ENCODE results near the gene BCL6.
"Not testable (repeated sequence)": the region's sequence is repeated elsewhere in the genome, so short reads cannot be mapped to it uniquely, and the experiment has no call there.

Gene BCL6

DNA sequence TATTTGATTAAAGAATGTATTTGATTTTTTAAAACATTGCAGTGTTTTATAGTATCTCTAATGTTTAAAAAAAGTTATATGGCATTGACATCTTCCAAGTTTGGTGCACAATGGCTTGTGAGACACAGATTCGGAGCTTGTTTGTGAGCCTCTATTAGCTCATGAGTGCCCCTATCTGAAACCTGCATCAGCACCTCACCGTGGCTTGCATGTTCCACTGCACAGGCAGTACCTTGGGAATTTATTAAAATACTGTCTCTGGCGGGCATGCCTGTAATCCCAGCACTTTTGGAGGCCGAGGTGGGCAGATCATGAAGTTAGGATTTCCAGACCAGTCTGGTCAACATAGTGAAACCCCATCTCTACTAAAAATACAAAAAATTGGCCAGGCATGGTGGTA lies 36.1 kb downstream of the BCL6 start:
- no peak for DNase-seq

DNA sequence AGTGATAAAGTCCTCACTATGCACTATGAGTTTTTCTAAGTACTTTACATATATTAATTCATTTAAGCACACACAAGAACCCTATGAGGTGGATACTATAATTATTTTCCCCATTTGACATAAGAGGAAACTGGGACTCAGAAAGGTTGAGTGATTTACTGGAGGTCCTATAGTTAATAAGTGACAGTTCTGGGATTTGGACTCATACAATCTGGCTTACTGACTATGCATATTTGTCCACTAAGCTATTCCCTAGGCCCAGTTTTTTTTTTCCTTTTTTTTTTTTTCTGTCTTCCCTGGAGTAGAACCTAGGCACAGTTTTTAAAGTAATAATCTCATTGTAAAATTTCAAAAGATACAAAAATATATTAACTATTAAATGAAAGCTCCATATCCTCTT lies 36.6 kb downstream of the BCL6 start:
- DNase-seq: no peak

DNA sequence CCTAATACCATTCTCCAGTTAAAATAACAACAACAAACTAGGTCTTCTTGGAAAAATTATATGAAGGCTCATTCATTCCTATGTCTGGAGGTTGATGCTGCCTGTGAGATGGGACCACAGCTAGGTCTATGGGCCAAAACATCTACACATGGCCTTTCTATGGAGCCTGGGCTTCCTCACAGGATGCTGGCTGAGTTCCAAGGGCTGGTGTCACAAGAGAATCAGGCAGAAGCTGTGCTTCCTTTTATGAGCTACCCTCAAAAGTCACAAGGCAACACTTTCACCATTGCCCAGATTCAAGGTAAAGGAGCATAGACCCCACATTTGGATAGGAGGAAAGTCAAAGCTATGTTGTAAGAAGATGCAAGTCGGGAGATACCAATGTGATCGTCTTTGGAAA lies 38.3 kb downstream of the BCL6 start:
- no peak for DNase-seq

DNA sequence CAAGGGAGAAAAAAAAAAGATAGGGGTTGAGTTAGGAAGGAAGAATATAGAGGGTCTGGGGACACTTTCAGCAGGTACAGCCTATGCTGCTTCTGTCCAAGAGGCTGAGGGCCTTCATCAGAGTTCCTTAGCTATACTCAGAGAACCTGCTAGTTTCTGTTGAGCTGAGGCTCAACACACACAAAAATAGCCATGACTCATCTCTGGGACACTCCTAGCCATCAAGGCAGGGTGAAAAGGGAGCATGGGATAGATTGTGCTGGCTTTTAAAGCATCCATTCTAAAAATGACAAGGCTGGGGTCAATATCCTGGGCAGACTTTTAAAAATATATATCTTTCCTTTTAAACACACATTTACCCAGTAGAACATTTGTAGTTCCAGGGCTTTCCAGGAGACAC lies 40.1 kb downstream of the BCL6 start:
- no peak for DNase-seq

DNA sequence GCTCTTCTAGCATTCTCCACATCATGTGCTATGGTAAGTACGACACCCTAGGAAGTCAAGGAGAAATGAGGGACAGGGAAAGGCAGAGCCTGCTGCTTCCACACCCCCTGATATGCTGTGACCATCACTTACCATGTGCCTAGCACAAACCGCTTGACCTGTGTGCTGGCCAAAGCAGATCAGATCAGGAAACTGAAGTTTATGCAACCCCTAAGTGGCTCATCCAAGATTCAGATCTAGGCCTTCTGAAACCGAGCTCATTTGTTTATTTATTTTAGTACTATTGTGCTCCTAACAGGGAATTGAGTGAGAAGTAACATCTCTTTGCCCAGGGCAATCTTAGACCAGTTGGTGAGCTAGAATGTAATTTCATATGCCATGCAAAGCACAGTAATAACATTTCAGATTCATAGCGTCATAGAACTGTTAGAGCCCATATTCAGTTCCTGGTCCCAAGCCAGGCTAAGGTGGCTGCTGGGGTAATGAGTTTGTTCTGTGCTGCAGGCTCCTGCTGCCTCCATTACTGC lies 42.7 kb downstream of the BCL6 start, which contains the start of gene RTP2:
Gene RTP2 (minus strand): TSS at position 51 of the 527 bp plus-strand sequence. CDS start 429 bp downstream, outside the sequence.
- no peak for DNase-seq

DNA sequence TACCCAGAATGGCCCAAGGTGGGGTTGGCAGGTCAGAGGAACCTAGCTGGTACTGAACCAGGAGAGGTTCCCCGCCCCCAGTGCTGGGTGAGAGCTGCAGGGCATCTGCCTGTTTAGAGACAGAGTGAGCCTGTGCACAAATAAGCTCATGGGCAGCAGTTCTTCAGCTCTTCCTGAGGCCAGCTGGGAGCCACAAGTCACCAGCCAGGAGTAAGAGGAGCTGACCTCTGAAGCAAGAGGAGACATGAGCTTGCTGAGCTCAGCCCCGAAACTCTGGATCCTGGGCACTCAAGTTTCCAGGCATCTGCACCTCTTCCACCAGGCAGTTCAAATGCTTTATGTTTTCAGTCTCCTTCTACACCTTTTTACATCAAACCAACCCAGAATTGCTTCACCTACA lies 45.0 kb downstream of the BCL6 start:
- no peak for DNase-seq

DNA sequence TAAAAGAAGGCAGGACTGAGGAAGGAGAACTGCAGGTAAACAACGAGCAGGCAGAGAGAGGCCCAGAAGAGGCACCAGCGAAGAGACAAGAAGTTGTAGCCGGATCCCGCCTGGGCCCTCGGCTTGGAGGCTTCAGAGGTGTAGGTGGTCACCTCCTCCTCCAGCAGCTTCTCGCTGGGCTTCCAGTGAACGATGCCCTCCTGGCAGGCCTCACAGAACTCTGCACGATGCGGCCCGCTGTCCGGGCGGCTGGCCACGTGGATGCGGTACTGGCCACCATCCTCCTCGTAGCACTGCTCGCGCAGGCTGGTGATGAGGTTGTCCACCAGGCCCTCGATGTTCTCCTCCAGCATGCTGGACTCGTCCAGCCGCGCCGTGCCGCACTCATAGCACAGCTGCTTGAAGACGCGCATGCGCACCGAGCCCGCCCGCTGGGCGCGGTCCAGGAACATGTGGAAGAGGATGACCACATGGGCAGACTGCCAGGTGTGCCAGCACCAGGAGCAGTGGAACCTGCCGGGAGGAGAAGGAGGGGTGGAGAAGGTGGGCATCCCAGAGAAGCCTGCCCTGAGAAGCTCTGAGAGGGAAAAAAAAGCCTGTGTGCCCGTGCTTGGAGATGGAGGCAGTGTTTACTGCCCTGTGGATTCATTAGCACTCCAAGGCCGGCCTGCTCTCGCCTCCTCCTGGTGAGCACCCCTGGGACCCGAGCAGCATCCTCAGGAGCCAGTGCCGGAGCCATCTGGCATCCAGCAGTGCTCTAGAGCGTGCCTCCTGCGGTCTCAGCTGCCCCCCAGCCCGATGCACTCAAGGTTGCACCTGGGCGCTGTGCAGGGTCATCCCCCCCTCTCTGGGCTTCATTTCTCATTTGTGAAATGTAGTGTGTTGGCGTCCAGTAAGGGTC lies 46.5 kb downstream of the BCL6 start:
- DNase-seq: no peak

DNA sequence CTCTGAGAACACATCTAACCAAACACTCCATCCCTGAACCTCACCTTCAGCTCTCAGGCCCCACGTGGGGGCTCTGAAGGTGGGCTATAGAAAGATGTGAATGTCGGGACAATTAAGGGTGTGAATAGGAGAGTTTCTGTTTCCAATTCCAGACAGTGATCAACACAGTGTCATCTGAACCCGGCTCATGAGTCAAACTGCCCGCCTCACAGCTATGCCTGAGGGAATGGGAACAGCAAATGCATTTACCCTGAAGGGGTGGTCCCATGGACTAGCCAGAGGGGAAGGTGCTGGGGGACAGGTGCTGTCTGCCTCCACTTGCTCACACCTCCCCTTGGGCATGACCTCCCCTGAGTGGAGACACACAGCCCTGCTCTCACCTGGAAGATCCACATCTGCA lies 49.2 kb downstream of the BCL6 start:
- no peak for DNase-seq

DNA sequence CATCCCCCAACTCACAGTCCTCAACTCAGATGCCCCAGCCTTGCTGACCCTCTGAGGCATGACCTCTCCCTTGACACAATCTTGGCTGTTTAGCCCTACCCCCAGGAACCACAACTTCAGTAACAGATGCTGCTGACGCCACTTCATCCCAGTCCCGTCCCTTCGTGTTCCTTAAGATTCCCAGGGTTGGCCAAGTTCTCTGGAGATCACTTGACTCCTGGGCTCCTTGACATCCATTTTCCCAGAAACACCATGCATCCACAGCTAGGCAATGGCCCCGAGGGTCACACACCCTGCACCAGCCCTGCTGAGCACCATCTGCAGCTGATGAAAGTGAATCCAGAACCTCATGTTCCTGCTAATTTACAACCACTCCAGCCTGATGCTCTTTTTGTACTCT lies 49.8 kb downstream of the BCL6 start:
- no peak for DNase-seq

DNA sequence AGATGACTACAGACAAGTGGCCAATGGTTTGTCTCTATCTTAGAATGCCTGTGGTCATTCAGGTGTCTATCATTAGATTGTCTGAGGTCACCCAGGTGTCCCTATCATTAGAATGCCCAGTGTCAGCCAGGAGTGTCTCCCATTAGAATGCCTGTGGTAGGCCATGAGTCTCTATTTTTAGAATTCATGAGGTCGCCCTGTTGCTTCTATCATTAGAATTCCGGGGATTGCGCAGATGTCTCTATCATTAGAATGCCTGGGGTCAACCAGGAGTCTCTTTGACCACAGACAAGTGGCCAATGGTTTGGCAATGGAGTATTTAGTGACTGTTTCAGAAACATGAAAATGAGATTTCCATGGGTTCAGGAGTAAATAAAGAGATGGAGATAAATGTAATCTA lies 50.5 kb downstream of the BCL6 start:
- no peak for DNase-seq

DNA sequence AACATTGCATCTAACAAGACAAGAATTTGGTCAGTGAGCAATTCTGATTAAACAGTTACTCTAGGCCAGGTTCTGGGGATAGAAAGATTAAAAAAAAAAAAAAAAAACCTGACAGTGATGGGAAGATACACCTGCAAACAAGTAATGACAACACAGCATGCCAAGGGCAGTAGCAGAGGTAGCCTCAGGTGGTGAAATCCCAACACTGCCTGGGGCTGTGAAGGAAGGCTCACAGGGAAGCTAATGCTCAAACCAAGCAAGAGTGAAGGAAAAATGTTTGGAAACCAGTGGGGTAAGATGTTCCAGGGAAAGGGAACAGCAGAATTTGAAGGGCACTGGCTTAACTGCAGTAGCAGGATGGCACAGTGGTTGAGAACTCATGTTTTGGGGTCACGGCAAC lies 51.8 kb downstream of the BCL6 start:
- no peak for DNase-seq

DNA sequence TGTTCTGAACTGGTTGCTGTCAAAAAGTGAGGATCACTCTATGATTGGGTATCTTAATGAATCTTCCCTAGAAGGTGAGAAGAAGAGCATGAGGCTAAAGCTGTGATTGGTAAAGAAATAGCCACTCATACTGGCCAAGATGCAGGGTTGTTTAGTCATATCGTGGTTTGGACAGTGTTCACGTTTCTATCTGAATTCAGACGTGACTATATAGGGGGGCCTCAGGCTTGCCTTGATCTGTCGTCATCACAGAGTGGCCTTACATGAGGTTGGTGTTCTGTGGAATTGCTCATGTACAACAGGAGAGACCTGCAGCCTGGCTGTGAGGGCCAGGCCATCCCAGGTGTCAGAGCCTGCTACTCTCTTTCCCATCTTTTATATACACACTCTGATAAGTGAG lies 55.3 kb downstream of the BCL6 start:
- no peak for DNase-seq

DNA sequence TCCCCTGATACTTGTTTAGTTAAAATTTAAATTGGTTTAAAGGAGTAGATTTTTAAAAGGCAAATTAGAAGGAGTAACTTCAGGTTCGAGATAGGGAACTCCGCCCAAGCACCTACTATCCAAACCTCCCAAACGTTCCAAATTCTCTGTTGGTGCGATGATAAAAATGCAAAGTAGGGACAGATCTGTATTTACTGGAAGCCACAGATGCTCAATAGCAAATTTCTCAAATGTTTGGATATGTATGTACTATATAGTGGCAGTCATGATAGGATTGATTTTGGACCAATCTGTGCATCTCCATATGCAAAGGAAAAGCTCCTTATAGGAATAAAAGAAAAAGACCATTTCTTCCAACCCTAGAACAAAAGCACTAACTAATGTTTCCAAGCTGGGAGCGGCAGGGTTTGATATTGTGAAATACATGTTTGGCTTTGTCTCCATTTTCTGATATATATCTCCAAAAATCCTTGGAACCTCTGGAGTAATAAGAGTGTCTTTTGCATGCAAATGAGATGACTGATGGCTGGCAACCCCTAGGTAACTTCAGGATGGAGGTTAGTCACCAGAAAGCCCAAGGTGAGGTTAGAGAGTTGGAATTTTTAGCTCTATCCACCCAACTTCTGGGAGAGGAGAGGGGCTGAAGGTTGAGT lies 58.5 kb downstream of the BCL6 start:
- DNase-seq: no peak

DNA sequence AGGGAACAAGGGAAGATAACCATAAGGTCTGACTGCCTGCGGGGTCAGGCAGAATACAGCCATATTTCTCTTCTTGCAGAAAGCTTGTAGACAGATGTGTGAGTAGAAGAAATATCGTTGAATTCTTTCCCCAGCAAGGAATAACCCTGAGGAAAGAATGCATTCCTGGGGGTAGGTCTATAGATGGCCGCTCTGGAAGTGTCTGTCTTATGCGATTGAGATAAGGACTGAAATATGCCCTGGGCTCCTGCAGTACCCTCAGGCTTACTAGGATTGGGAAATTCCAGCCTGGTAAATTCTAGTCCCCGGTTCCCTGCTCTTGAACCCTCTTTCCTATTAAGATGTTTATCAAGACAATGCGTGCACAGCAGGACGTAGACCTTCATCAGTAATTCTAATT lies 59.3 kb downstream of the BCL6 start:
- DNase-seq: no peak

DNA sequence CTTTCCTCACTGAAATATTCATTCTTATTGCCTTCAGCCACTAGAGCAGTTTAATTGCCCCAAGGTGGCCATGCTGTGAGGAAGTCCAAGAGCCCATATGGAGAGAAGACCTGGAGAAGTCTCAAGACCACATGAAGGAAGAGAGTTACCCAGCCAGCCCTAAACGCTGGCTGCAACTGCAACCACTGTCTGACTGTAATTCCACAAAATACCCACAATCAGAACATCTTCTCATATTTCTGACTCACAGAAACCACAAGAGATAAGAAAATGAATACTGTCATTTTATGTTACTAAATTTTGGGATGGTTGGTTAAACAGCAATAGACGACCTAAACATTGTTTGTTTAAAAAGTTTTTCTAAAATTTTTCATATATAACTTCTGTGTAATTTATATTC lies 60.4 kb downstream of the BCL6 start:
- DNase-seq: no peak

DNA sequence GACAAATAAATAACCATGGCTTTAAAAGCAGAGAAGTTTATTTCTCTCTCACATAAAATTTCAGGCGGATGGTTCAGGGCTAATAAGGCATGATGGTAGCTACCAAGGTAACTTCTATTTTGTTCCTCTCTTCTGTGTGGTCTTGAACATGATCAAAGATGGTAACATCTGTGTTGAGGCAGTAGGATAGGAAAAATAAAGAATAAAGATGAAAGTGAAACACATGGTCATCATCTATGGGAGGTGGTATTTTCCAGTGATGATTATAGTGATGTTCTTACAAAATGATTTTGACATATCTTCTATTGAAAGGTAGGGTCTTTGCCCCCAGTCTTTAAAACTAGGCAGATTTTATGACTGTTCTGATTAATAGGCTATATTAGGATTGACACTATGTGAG lies 60.8 kb downstream of the BCL6 start:
- DNase-seq: no peak

DNA sequence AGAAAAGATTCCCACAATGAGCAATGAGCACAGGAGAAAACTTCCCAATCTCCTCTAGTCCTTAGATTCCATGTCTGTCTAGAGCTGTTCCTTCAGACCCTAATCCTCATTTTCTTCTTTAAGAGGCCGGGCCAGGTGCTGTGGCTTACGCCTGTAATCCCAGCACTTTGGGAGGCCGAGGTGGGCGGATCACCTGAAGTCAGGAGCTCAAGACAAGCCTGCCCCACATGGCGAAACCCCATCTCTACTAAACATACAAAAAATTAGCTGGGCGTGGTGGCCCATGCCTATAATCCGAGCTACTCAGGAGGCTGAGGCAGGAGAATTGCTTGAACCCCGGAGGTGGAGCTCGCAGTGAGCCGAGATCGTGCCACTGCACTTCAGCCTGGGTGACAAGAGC lies 63.5 kb downstream of the BCL6 start:
- not testable (repeated sequence) for DNase-seq

DNA sequence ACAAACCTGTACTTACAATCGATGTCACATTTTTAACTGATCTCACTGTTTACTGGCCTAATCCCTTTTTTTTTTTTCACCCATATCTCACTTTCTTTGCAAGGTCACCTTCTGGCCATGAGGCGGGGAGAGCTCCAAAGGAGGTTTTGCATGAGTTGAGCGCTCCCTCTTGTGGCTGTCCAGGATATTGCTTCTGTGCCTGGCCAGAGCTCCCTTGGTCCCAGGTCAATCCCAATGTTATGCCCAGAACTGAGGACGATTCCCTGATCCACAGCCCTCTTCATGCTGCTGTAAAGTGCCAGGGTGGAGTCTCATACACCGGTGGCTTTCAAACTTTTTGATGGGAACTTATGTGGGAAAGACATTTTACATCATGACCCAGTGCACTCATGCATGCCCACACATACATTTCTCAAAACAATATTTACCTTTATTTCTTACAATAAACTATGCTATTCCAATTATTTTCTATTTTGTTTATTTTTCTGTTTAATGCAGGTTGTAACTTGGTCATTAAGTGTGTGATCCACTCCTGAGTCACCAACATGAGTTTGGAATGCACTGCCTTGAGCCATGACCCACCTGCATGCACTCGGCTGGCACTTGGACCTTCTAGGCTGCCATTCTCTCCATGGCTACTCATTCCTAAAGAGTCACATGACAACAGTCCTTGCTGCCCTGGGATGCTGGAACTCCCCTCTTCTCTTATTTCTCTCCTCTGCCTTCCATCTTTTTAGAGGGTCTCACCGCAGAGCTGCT lies 65.5 kb downstream of the BCL6 start:
- DNase-seq: peak; percentile 66

DNA sequence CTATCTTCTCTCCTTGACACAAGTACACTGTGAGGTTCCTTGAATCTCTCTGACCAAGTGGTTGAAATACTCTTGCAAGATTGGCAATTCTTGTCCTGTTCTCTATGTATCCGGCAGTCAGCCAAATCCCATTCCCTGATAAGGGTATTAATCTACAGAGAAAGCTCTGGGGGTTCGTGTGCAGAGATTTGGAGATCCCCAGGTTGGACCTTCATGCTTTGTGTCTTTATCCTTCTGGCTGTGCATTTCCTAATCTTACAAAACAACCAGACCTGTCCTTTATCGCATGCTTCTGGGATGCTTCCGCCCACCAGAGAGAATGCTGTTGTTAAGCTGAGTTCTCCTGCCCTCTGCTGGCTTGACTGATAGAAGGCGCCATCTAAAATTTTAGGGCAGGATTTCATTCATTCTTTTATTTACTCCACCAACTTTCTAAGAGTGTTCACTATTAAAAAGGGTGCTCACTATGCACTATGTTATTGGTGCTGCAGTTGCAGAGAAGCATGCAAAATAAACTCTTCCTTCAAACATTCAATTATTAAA lies 66.5 kb downstream of the BCL6 start:
- DNase-seq: peak; percentile 25

DNA sequence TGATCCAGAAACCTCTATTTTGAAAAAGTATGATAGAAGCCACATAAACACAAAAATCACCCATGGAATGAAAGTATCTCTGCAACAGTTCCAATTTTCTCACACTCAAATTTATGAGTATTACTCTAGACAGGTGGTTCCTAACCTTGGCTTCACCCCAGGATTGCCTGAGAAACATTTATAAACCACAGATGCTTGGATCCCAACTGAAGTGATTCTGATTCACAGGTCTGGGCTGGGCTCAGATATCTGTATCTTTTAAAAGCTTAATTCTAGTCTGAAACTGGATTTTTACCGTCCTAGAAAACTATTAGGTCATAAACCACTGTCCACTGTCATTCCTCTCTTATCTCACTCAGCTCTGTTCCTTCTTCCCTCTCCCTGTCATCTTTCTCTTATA lies 67.7 kb downstream of the BCL6 start:
- no peak for DNase-seq

DNA sequence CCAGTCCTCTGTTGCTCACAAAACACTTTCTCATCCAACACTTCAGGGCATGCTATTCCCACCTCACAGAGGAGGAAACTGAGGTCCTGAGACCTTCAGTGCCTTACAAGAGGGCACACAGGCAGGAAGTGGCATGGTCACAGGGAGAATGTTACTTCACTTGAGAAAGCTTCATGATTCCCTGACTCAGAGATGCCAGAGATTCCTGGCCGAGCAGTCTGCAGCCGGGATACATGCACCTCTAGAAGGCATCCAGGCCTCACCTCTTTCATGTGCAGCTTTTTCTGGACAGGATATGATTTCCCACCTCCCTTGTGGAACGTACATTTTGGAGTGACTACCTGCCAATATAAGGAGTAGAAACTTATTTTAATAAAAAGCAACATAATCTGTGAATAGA lies 72.3 kb downstream of the BCL6 start:
- DNase-seq: no peak
